Measurements from ENCODE around the gene MOB3A.

- TF ChIP-seq AFF4 (CRISPR knock-in tag; IDR thresholded peaks at IDR 0.05) (no peak), BDP1 (IDR thresholded peaks at IDR 0.05; ENCODE audit: insufficient read depth, insufficient read length) (no peak), MTA3 (IDR thresholded peaks at IDR 0.05; ENCODE audit: borderline replicate concordance) (no peak), SRF (CRISPR knock-in tag; IDR thresholded peaks at IDR 0.05) (no peak), USF1 (CRISPR knock-in tag; IDR thresholded peaks at IDR 0.05) (no peak), EZH2 (IDR thresholded peaks at IDR 0.05; ENCODE audit: borderline replicate concordance, low read depth, low read length) (no peak), CHD7 (IDR thresholded peaks at IDR 0.05; ENCODE audit: low read depth, low read length) (no peak), PPARD (CRISPR knock-in tag; IDR thresholded peaks at IDR 0.05) (no peak), ZNF274 (IDR thresholded peaks at IDR 0.05; ENCODE audit: borderline replicate concordance, low read depth, low read length) (no peak), EHMT2 (IDR thresholded peaks at IDR 0.05) (no peak), HMG20B (CRISPR knock-in tag; IDR thresholded peaks at IDR 0.05) (no peak), RBBP5 (IDR thresholded peaks at IDR 0.05; ENCODE audit: borderline replicate concordance, insufficient read depth, low read length, poor library complexity, severe bottlenecking) (no peak)
These were observed 12.3 kb upstream of the MOB3A start for GRCh38 chr19:2108251-2109016.

Data from K562 (cell line).